ENCODE data around the gene CPNE6. TPM values are rescaled to one million over a fixed set of nuclear protein-coding genes. Genes with fewer than 3 reads are reported as not detected.

The CPNE6 gene
- polyA plus RNA-seq, 1 donor, result not detected

- DNase-seq, result no peak
Measured at GRCh38 chr14:24055971-24056799, 15.2 kb upstream of the CPNE6 start.

GRCh38 chr14:24056800-24057184 is 14.6 kb upstream of the CPNE6 start:
- DNase-seq, result no peak

- DNase-seq, result no peak
Measured at GRCh38 chr14:24057271-24057670, 14.1 kb upstream of the CPNE6 start.

DNA sequence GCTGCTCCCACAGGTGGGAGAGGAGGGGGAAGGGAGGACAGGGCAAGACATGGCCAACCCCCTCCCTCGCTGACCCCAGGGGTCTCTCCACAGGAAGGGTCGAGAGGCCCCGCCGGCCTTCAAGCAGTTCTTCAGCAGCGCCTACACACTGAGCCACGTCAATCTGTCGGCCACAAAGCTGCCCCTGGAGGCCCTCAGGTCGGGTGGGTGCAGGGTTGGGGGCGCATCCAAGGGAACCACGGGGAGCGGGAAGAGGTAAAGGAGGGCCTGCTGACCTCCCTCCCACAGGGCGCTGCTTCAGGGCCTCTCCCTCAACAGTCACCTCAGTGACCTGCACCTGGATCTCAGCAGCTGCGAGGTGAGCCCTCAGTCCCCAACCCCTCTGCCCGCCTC is 13.5 kb upstream of the CPNE6 start:
- DNase-seq, result no peak

DNA sequence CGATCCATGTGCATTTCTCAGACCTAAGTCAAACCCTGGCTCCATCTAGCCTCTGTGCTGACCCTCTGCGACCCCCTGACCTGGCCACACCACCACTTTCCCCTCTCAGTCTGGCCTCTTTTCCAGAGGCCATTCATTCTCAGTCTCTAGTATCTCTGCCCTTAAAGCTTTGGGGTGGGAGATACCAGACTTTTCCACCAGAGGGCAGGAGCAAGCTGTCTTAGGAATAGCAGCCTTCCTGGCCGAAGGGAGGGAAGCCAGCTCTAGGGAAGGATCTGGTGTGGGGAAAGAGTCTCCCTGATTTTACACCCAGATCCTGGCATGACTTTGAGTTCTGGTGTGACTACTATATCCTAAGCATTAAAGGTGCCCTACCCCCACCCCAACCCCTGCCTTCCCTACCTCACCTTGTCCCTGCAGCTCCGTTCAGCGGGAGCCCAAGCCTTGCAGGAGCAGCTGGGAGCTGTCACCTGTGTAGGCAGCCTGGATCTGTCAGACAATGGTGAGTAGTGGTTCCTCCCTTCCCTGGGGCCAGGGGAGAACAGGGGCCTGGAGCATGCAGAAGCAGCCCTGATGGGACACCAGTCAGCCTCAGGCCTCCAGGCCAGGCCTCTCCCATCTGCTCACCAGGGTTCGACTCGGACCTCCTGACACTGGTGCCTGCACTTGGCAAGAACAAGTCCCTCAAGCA is 13.0 kb upstream of the CPNE6 start:
- peak; percentile 79 for DNase-seq

DNA sequence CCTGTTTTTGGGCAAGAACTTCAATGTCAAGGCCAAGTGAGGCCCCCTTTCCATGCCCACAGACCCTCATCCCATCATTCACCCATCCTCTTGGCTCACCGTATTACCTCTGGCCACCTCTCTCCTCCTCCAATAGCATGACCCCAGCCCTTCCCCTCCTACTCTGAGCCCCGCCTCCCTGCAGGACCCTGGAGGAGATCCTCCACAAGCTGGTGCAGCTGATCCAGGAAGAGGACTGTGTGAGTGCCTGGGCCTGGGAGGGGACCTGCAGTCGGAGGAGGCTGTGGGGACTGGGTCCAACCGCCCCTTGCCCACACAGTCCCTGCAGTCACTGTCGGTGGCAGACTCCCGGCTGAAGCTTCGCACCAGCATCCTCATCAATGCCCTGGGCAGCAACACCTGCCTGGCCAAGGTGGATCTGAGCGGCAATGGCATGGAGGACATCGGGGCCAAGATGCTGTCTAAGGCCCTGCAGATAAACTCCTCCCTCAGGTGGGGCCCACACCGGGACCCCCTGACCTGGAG is 12.3 kb upstream of the CPNE6 start:
- no peak for DNase-seq

DNA sequence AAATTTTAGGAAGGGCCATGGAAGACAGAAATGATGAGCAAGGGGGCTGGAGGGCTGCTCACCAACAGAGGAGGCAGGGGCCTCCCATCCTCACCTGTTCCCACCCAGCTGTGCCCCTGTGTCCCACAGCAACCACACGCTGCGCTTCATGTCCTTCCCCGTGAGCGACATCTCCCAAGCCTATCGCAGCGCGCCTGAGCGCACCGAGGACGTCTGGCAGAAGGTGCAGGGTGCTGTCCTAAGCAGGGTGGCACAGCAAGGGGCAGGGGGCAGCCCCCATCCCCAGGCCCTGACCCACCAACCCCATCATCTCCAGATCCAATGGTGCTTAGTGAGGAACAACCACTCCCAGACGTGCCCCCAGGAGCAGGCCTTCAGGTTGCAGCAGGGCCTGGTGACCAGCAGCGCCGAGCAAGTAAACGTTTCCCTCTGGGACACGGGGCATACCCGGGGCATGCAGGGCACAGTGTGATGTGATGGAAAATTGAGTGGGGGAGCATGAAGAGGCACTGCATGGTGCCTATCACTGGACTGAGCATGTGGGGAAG is 11.4 kb upstream of the CPNE6 start:
- DNase-seq, result no peak

DNA sequence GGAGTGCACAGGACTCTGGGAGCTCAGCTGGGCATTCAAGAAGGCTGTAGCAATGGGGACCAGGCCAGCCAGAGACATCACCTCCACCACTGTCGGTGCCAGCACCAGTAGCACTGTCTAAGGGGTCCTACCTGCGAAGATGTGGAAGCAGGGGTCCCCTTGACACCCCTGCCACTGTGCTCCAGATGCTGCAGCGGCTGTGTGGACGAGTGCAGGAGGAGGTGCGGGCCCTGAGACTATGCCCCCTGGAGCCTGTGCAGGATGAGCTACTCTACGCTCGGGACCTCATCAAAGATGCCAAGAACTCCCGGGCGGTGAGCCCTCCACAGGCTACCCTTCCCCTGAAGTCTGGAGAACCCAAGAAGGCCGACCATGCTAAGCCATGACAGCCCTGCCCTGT is 10.9 kb upstream of the CPNE6 start:
- no peak for DNase-seq

- no peak for DNase-seq
Measured at GRCh38 chr14:24060984-24061913, 10.1 kb upstream of the CPNE6 start.

DNA sequence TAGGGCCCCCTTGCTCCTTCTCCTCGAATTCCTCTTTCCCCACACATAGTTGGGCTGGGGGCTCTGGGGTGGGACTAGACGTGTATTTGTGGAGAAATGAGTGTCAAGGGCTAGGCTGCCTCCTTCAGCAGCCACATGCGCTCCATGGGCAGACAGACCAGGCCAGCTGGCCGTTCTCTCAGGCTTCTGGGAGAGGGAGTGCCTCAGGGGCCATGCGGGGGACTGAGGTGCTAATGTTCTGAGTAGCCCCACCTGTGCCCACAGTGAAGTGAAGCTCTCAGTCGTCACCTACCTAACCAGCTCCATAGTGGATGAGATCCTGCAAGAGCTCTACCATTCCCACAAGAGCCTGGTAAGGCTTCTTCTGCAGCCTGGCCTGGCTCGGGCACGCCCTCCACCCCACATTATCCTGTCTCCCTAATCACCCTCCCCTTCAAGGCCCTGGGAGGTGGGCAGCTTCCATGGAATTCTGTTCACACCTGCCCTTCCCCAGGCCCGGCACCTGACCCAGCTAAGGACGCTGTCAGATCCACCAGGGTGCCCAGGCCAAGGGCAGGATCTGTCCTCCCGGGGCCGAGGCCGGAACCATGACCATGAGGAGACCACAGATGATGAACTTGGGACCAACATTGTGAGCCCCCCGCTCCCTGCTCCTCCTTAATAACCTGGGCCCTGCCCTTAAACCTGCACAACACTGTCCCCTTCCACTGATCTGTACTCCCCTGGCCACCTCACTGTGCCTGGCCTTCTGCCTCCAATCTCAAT is 9.0 kb upstream of the CPNE6 start:
- DNase-seq, result no peak

DNA sequence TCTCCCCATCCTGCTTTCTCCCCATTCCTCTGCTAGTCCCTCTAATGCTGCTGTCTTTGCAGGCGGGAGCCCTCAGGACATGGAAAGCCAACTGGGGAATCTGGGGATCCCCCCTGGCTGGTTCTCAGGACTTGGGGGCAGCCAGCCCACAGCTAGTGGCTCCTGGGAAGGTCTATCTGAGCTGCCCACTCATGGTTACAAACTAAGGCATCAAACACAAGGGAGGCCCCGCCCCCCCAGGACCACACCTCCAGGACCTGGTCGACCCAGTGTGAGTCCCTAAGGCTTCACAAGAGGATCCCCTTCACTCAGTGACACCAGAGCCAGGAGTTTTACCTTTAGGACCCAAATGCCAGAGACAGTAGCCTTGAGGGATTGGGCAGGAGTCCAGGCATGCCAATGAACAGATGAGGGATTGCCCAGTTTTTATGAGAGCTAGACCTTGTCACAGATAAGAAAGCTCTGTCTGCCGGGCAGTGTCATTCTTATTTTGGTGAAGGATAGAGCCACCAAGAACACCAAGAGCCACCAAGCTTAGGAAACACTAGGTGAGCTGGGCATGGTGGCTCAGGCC is 8.0 kb upstream of the CPNE6 start:
- no peak for DNase-seq

- DNase-seq, result no peak
Measured at GRCh38 chr14:24064091-24064795, 7.1 kb upstream of the CPNE6 start.

- DNase-seq, result no peak
Measured at GRCh38 chr14:24064856-24065255, 6.5 kb upstream of the CPNE6 start.

GRCh38 chr14:24065408-24065807 is 6.0 kb upstream of the CPNE6 start:
- no peak for DNase-seq

- no peak for DNase-seq
Measured at GRCh38 chr14:24066496-24067132, 4.7 kb upstream of the CPNE6 start.

DNA sequence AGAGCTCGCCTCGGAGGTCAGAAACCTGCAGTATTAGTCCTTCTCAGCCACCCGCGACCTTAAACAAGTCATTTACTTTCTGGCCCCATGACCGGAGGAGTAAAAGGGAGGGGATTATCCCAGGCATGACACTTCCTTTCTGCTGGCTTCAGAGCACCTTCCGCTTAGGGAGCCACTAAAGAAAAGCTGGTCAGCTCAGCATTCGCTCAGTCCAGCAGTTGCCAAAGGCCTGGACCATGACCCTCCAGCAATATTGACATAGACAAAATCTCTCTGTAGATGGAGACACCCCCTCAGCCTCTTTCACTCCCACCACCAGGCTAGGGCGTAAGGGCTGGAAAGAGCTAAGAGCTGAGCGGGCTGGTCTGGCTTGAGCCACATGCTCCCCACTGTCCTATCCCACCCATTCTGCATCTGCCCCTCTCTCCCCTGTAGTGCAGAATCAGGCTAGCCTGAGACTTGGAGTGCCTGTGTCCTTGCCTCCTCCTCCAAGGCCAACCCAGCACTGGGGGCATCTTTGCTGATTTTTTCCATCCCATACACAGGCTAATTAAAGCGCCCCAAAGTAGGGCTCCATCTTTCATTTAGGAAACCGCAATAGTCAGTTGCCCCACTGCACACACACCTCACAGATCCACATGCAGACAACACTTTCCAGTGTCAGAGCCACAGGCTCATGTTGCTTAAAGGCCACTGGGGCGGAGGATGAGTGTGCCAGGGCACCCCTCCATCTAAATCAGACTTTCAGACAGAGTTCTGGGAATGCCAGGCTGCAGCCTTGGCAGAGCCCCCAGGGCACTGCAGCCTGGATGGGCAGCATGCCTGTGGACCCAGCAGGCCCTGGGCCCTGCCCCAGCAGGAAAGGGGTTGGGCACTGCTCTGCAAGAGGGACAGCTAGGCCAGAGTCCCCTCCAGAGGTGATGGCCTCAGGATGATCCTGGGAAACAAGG is 4.0 kb upstream of the CPNE6 start:
- no peak for DNase-seq

GRCh38 chr14:24068711-24069410 is 2.5 kb upstream of the CPNE6 start:
- no peak for DNase-seq

DNA sequence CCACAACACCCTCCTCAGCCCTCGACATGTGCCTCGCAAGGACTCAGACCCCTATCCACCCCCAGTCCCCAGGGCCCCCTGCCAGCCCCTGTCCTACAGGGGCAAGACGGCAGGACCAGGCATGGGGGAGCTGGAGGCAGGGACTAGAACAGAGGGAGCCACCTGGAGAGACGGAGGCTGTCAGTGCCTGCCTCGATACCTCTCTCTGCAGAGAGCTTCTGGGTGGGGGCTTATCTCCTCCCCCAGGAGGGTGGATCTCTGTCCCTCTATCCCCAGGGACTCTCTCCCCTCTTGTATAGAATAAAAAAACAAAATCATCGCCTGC is 2.0 kb upstream of the CPNE6 start:
- no peak for DNase-seq

All from hindlimb muscle (tissue), 1 donor.